Large intestine (tissue), 3 donors: ENCODE data around the gene SNRNP27. TPM values are rescaled to one million over a fixed set of nuclear protein-coding genes. Genes with fewer than 3 reads are reported as not detected.

Experiments used
- DNase-seq, 2 donors: peaks; one replicate each; pipeline versions ENCODE4 v3.0.0 to v3.0.0-alpha.2; 2013
- H3K27ac ChIP-seq: one replicate; pipeline ENCODE4 v1.5.1; 2013; ENCODE audit warnings: low read length
- H3K27me3 ChIP-seq: 2 replicates; pipeline ENCODE4 v1.6.1; 2013; ENCODE audit warnings: low read length; ENCODE audit not compliant: control insufficient read depth, insufficient read depth
- H3K36me3 ChIP-seq: 2 replicates; pipeline ENCODE4 v1.6.1; 2013; ENCODE audit warnings: low read length; ENCODE audit not compliant: control insufficient read depth, insufficient read depth
- H3K4me1 ChIP-seq: one replicate; pipeline ENCODE4 v1.6.1; 2013; ENCODE audit warnings: low read length; ENCODE audit not compliant: control insufficient read depth, insufficient read depth
- H3K4me3 ChIP-seq: one replicate; pipeline ENCODE4 v1.5.1; 2013; ENCODE audit warnings: low read length
- H3K9me3 ChIP-seq: one replicate; pipeline ENCODE4 v1.6.1; 2013; ENCODE audit warnings: mild to moderate bottlenecking, low read depth, low read length, moderate library complexity; ENCODE audit not compliant: control insufficient read depth
- WGBS: methylation state at CpG from one replicate; pipeline ENCODE4 v1.1.5; 2013; ENCODE audit warnings: low lambda C conversion rate; ENCODE audit not compliant: insufficient coverage; 5-methylcytosine and 5-hydroxymethylcytosine counted together
- polyA plus RNA-seq: library from polyadenylated mRNA; unstranded; fragments of 120-200 nt; gene quantifications from one replicate; pipeline ENCODE4 v1.2.1, GENCODE V29; 2013

Gene SNRNP27
- polyA plus RNA-seq, 1 donor = 47.7 TPM

- Histone ChIP-seq H3K4me3 (no peak overlapping the region), H3K4me1 (peaks cover 28% of the 10 kb centered on the region), H3K9me3 (no peaks in the 10 kb centered on the region), H3K27ac (peak overlapping the region; percentile 83), H3K27me3 (no peaks in the 10 kb centered on the region), H3K36me3 (peaks cover 52% of the 10 kb centered on the region)
- WGBS = 40% methylated on average over 3 of the region's 4 CpGs
- peak; percentile 84 to 93 for DNase-seq
Measured at GRCh38 chr2:69933839-69934613, 40.3 kb downstream of the SNRNP27 start.

- no peaks in the 10 kb centered on the region for H3K27me3 ChIP-seq
- peaks cover 28% of the 10 kb centered on the region for H3K4me1 ChIP-seq
- H3K27ac ChIP-seq = peak overlapping the region; percentile 83
- WGBS = 67% methylated on average over 1 of the region's 1 CpG
- H3K36me3 ChIP-seq = peaks cover 50% of the 10 kb centered on the region
- no peak overlapping the region for H3K4me3 ChIP-seq
- no peaks in the 10 kb centered on the region for H3K9me3 ChIP-seq
- no peak for DNase-seq
Measured at GRCh38 chr2:69934614-69934908, 40.8 kb downstream of the SNRNP27 start.

GRCh38 chr2:69935011-69935410, 41.3 kb downstream of the SNRNP27 start:
- Histone ChIP-seq H3K4me1 (peaks cover 31% of the 10 kb centered on the region), H3K27me3 (no peaks in the 10 kb centered on the region), H3K9me3 (no peaks in the 10 kb centered on the region), H3K4me3 (no peak overlapping the region), H3K36me3 (peaks cover 53% of the 10 kb centered on the region), H3K27ac (peak overlapping the region; percentile 83)
- no peak for DNase-seq
- WGBS = no CpG with 5 or more reads among the region's 5 CpGs

GRCh38 chr2:69936906-69937305, 43.1 kb downstream of the SNRNP27 start:
- peaks cover 65% of the 10 kb centered on the region for H3K36me3 ChIP-seq
- no peak overlapping the region for H3K4me3 ChIP-seq
- no peak overlapping the region for H3K27ac ChIP-seq
- WGBS = no CpG with 5 or more reads among the region's 11 CpGs
- DNase-seq = no peak
- H3K9me3 ChIP-seq = no peaks in the 10 kb centered on the region
- H3K4me1 ChIP-seq = peaks cover 34% of the 10 kb centered on the region
- no peaks in the 10 kb centered on the region for H3K27me3 ChIP-seq

- Histone ChIP-seq H3K4me1 (peaks cover 30% of the 10 kb centered on the region), H3K27ac (no peak overlapping the region), H3K36me3 (peaks cover 70% of the 10 kb centered on the region), H3K4me3 (no peak overlapping the region), H3K27me3 (no peaks in the 10 kb centered on the region), H3K9me3 (no peaks in the 10 kb centered on the region)
- WGBS = 100% methylated on average over 3 of the region's 14 CpGs
- DNase-seq = no peak
Measured at GRCh38 chr2:69937968-69938367, 44.2 kb downstream of the SNRNP27 start.

- H3K36me3 ChIP-seq = peaks cover 78% of the 10 kb centered on the region
- DNase-seq = peak; percentile 40 to 74
- no peaks in the 10 kb centered on the region for H3K9me3 ChIP-seq
- peak overlapping the region; percentile 28 for H3K27ac ChIP-seq
- no peak overlapping the region for H3K4me3 ChIP-seq
- peaks cover 18% of the 10 kb centered on the region for H3K4me1 ChIP-seq
- no peaks in the 10 kb centered on the region for H3K27me3 ChIP-seq
- no CpG with 5 or more reads among the region's 14 CpGs for WGBS
Measured at GRCh38 chr2:69939722-69940121, 46.0 kb downstream of the SNRNP27 start.

- H3K4me3 ChIP-seq = no peak overlapping the region
- DNase-seq = no peak
- H3K27me3 ChIP-seq = no peaks in the 10 kb centered on the region
- no peak overlapping the region for H3K27ac ChIP-seq
- H3K36me3 ChIP-seq = peaks cover 71% of the 10 kb centered on the region
- peaks cover 12% of the 10 kb centered on the region for H3K4me1 ChIP-seq
- 100% methylated on average over 1 of the region's 8 CpGs for WGBS
- H3K9me3 ChIP-seq = no peaks in the 10 kb centered on the region
Measured at GRCh38 chr2:69940691-69941090, 46.9 kb downstream of the SNRNP27 start.

- H3K4me3 ChIP-seq = no peak overlapping the region
- H3K9me3 ChIP-seq = no peaks in the 10 kb centered on the region
- WGBS = 100% methylated on average over 3 of the region's 11 CpGs
- peaks cover 10% of the 10 kb centered on the region for H3K4me1 ChIP-seq
- no peak overlapping the region for H3K27ac ChIP-seq
- H3K36me3 ChIP-seq = peaks cover 45% of the 10 kb centered on the region
- peaks cover under 1% of the 10 kb centered on the region for H3K27me3 ChIP-seq
- DNase-seq = no peak
Measured at GRCh38 chr2:69943000-69943842, 49.5 kb downstream of the SNRNP27 start.

- WGBS = no CpG with 5 or more reads among the region's 9 CpGs
- peaks cover 38% of the 10 kb centered on the region for H3K36me3 ChIP-seq
- no peak for DNase-seq
- peaks cover 16% of the 10 kb centered on the region for H3K4me1 ChIP-seq
- no peaks in the 10 kb centered on the region for H3K9me3 ChIP-seq
- H3K27ac ChIP-seq = no peak overlapping the region
- H3K4me3 ChIP-seq = no peak overlapping the region
- H3K27me3 ChIP-seq = peaks cover 8% of the 10 kb centered on the region
Measured at GRCh38 chr2:69943843-69944525, 50.2 kb downstream of the SNRNP27 start.

GRCh38 chr2:69944756-69945155, 51.0 kb downstream of the SNRNP27 start:
- DNase-seq = no peak
- H3K4me1 ChIP-seq = peaks cover 13% of the 10 kb centered on the region
- no peak overlapping the region for H3K27ac ChIP-seq
- H3K4me3 ChIP-seq = no peak overlapping the region
- peaks cover 8% of the 10 kb centered on the region for H3K27me3 ChIP-seq
- H3K36me3 ChIP-seq = peaks cover 33% of the 10 kb centered on the region
- WGBS = 100% methylated on average over 1 of the region's 7 CpGs
- H3K9me3 ChIP-seq = no peaks in the 10 kb centered on the region
